GM12878 (cell line): ENCODE measurements around the gene DIS3L2. TPM values are rescaled to one million over a fixed set of nuclear protein-coding genes. Genes with fewer than 3 reads are reported as not detected.

Source experiments
- ATAC-seq: fragments of 200-7000 bp; cut with Tn5 transposase; 3 replicates; pipeline ENCODE4 v1.9.1; 2020; ENCODE audit warnings: mild to moderate bottlenecking, moderate library complexity
- BruUV-seq: library from RNA; stranded (reverse); fragments of 400-500 nt; replicated peaks from 2 replicates; lab custom pipeline; 2021; lab: Mats Ljungman, UMichigan
- CTCF ChIA-PET: fragments of 300-600 bp; sonication (Branson Sonifier 250); formaldehyde crosslinking; extraction: SDS; loops from one replicate; lab custom pipeline; 2021; ENCODE audit warnings: inconsistent platforms; lab: Yijun Ruan, JAX
- POLR2A ChIA-PET: fragments of 350-600 bp; formaldehyde crosslinking; extraction: SDS; loops from one replicate; lab custom pipeline; 2021; ENCODE audit warnings: inconsistent platforms; lab: Charles Lee
- RAD21 ChIA-PET: fragments of 300-600 bp; sonication (Branson Sonifier 250); formaldehyde crosslinking; loops from one replicate; lab custom pipeline; 2023; ENCODE audit warnings: antibody characterized with exemption; ENCODE audit not compliant: unreplicated experiment; lab: Charles Lee
- SMC1A ChIA-PET: fragments of 300-600 bp; sonication (Branson Sonifier 250); formaldehyde crosslinking; loops from one replicate; lab custom pipeline; 2023; ENCODE audit not compliant: unreplicated experiment, uncharacterized antibody; lab: Charles Lee
- DNase-seq: peaks from one replicate; pipeline ENCODE4 v3.0.0-alpha.2; 2011; ENCODE audit warnings: low read depth, low spot score
- FAIRE-seq: peaks from 3 replicates; lab custom pipeline; 2011; peaks lifted over from hg19 to GRCh38; lab: Jason Lieb, UNC
- H2AFZ ChIP-seq: 2 replicates; pipeline ENCODE4 v1.6.0; 2011; ENCODE audit warnings: low read depth, low read length, control low read depth; ENCODE audit not compliant: control insufficient read depth
- H3K27ac ChIP-seq: 2 replicates; pipeline ENCODE4 v1.5.1; 2011; ENCODE audit warnings: control low read depth; ENCODE audit not compliant: control insufficient read depth, insufficient read depth
- H3K27me3 ChIP-seq, 2 experiments: replicated peaks in 1 of 2; 2 replicates each; pipeline versions ENCODE4 v1.6.0 to v1.6.1; 2011; ENCODE audit warnings: low read length in 1 of 2; ENCODE audit not compliant: control insufficient read depth in 2 of 2, insufficient read depth in 2 of 2
- H3K36me3 ChIP-seq, 2 experiments: 2 replicates each; pipeline ENCODE4 v1.5.1; 2011; ENCODE audit warnings: low read length in 1 of 2; ENCODE audit not compliant: control insufficient read depth in 2 of 2, insufficient read depth in 2 of 2
- H3K4me1 ChIP-seq: 2 replicates; pipeline ENCODE4 v1.6.1; 2011; ENCODE audit warnings: mild to moderate bottlenecking, low read length, moderate library complexity, mixed read lengths; ENCODE audit not compliant: control insufficient read depth, insufficient read depth
- H3K4me2 ChIP-seq: 2 replicates; pipeline ENCODE4 v1.6.0; 2011; ENCODE audit warnings: control low read depth; ENCODE audit not compliant: control insufficient read depth, insufficient read depth
- H3K4me3 ChIP-seq: fragments of 200-600 bp; sonication (generic); 2 replicates; pipeline ENCODE4 v1.5.1; 2016
- H3K79me2 ChIP-seq: 2 replicates; pipeline ENCODE4 v1.6.0; 2011; ENCODE audit warnings: low read length; ENCODE audit not compliant: control insufficient read depth, insufficient read depth
- H3K9ac ChIP-seq: 2 replicates; pipeline ENCODE4 v1.8.0; 2011; ENCODE audit warnings: low read length, control low read depth, mixed read lengths; ENCODE audit not compliant: control insufficient read depth, insufficient read depth
- H3K9me3 ChIP-seq: replicated peaks from 3 replicates; pipeline ENCODE4 v1.5.1; 2011; ENCODE audit warnings: mild to moderate bottlenecking, low read length; ENCODE audit not compliant: control insufficient read depth, insufficient read depth
- H4K20me1 ChIP-seq: 2 replicates; pipeline ENCODE4 v1.6.0; 2011; ENCODE audit not compliant: control insufficient read depth, insufficient read depth
- BCL11A ChIP-seq: IDR thresholded peaks from 2 replicates; pipeline ENCODE4 v1.6.1; 2011; ENCODE audit warnings: low read depth, low read length
- BMI1 ChIP-seq: fragments of 450-650 bp; IDR thresholded peaks from 2 replicates; pipeline ENCODE4 v1.6.1; 2016; ENCODE audit warnings: mild to moderate bottlenecking, moderate library complexity, borderline replicate concordance
- FOXK2 ChIP-seq: fragments of 450-650 bp; IDR thresholded peaks from 2 replicates; pipeline ENCODE4 v1.6.1; 2017; ENCODE audit warnings: mild to moderate bottlenecking, moderate library complexity
- HDAC2 ChIP-seq: fragments of 200-600 bp; sonication (generic); IDR thresholded peaks from 2 replicates; pipeline ENCODE4 v1.6.1; 2017
- KAT2A ChIP-seq: conservative IDR thresholded peaks from 2 replicates; pipeline ENCODE4 v1.6.1; 2011; ENCODE audit warnings: low read depth, low read length; ENCODE audit not compliant: control insufficient read depth
- SMAD1 ChIP-seq: fragments of 450-650 bp; IDR thresholded peaks from 2 replicates; pipeline ENCODE4 v1.6.1; 2018; ENCODE audit warnings: mild to moderate bottlenecking, low read depth; ENCODE audit not compliant: partially characterized antibody
- SMAD5 ChIP-seq: IDR thresholded peaks from 2 replicates; pipeline ENCODE4 v1.6.1; 2016; ENCODE audit warnings: antibody characterized with exemption, low read depth
- SMC3 ChIP-seq: IDR thresholded peaks from 2 replicates; pipeline ENCODE4 v1.6.1; 2011; ENCODE audit warnings: low read length, improper control_type of control experiment, borderline replicate concordance
- SRF ChIP-seq, 2 experiments: IDR thresholded peaks; 2 replicates each; pipeline ENCODE4 v1.6.1; 2011; ENCODE audit warnings: low read depth in 2 of 2, low read length in 2 of 2, mild to moderate bottlenecking in 1 of 2, moderate library complexity in 1 of 2
- TARDBP ChIP-seq: IDR thresholded peaks from 2 replicates; pipeline ENCODE4 v1.6.1; 2016; ENCODE audit warnings: borderline replicate concordance
- TCF12 ChIP-seq: IDR thresholded peaks from 2 replicates; pipeline ENCODE4 v1.6.1; 2011; ENCODE audit warnings: low read depth, mild to moderate bottlenecking, low read length
- YY1 ChIP-seq: IDR thresholded peaks from 2 replicates; pipeline ENCODE4 v1.6.1; 2011; ENCODE audit warnings: low read depth, mild to moderate bottlenecking, low read length
- whole genome bisulfite sequencing: methylation state at CpG from one replicate; pipeline ENCODE4 v1.1.6; 2016; ENCODE audit warnings: low lambda C conversion rate; ENCODE audit not compliant: insufficient replicate concordance, insufficient coverage; ENCODE audit errors: missing lambda C conversion rate; 5-methylcytosine and 5-hydroxymethylcytosine counted together
- in situ Hi-C: fragments of 300-500 bp; cut with MboI; formaldehyde crosslinking; loops from 9 replicates; pipeline ENCODE4 v1.14.3; 2018; ENCODE audit warnings: mixed read lengths
- intact Hi-C: fragments of 100-400 bp; cut with micrococcal nuclease; formaldehyde crosslinking; loops from one replicate; pipeline ENCODE4 v1.14.2; 2022; ENCODE audit not compliant: unreplicated experiment
- polyA plus RNA-seq, 11 experiments: library from polyadenylated mRNA; depleted of rRNA in 4 of 11; unstranded in 6 of 11; stranded (reverse) in 5 of 11; fragments of >200 nt; fragmentation: Nextera tagmentation in 4 of 11; fragmentation: Illumina TruSeq in 1 of 11; extraction: Ambion mirVana in 4 of 11; extraction: Trizol in 1 of 11; gene quantifications; 1 replicate in 1 of 11; 2 replicates in 10 of 11; pipeline versions ENCODE4 v1.2.1 to v1.2.3, GENCODE V29; 2011 to 2016; ENCODE audit warnings: inconsistent platforms in 2 of 11, missing spikeins in 2 of 11, low read depth in 1 of 11
- total RNA-seq, 4 experiments: library from RNA; depleted of rRNA in 3 of 4; stranded (reverse); fragments of >200 nt in 3 of 4; fragmentation: Illumina TruSeq in 1 of 4; extraction: Trizol in 1 of 4; gene quantifications; 2 replicates each; pipeline versions ENCODE4 v1.2.1 to v1.2.3, GENCODE V29; 2013 to 2021
- TF ChIP-seq, protein P1 (sequence below): fragments of 150-350 bp; IDR thresholded peaks from 2 replicates; pipeline ENCODE4 v1.6.1; 2016; ENCODE audit warnings: low read depth, low read length
- TF ChIP-seq, protein P2 (sequence below): IDR thresholded peaks from 2 replicates; pipeline ENCODE4 v1.6.1; 2011; ENCODE audit warnings: borderline replicate concordance, low read depth, mild to moderate bottlenecking, moderate library complexity, low read length; ENCODE audit not compliant: insufficient read depth, poor library complexity, severe bottlenecking
- TF ChIP-seq, protein P3 (sequence below): fragments of 450-650 bp; IDR thresholded peaks from 2 replicates; pipeline ENCODE4 v1.6.1; 2017; ENCODE audit warnings: mild to moderate bottlenecking, low read depth, inconsistent platforms; ENCODE audit not compliant: poor library complexity, severe bottlenecking

The DIS3L2 gene
- total and polyA plus RNA-seq, 10 of the 15 experiments (the other 5 are each of a cell fraction or from before 2014, with no cell fraction given), result 3.5 to 27.1 (median 16.0) TPM

DNA sequence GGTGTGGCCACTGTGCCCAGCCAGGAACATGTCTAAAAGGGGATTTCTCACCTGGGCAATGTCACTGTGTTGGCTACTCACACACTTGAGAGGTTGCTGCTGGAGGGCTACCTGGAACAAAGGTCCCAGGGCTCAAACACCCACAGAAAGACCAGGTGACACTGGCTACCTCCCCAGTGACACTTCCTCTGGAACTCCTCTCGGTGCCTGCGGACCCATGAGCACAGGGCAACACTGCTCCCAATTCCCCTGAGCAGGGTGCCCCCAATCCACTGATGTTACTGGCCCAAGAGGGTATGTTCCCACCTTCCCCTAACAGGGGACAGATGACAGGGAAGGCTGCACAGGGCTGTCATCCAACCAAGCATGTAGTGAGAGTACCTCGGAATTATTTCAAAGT lies 41.1 kb upstream of the DIS3L2 start (continued):
- TF ChIP-seq, protein P1, sequence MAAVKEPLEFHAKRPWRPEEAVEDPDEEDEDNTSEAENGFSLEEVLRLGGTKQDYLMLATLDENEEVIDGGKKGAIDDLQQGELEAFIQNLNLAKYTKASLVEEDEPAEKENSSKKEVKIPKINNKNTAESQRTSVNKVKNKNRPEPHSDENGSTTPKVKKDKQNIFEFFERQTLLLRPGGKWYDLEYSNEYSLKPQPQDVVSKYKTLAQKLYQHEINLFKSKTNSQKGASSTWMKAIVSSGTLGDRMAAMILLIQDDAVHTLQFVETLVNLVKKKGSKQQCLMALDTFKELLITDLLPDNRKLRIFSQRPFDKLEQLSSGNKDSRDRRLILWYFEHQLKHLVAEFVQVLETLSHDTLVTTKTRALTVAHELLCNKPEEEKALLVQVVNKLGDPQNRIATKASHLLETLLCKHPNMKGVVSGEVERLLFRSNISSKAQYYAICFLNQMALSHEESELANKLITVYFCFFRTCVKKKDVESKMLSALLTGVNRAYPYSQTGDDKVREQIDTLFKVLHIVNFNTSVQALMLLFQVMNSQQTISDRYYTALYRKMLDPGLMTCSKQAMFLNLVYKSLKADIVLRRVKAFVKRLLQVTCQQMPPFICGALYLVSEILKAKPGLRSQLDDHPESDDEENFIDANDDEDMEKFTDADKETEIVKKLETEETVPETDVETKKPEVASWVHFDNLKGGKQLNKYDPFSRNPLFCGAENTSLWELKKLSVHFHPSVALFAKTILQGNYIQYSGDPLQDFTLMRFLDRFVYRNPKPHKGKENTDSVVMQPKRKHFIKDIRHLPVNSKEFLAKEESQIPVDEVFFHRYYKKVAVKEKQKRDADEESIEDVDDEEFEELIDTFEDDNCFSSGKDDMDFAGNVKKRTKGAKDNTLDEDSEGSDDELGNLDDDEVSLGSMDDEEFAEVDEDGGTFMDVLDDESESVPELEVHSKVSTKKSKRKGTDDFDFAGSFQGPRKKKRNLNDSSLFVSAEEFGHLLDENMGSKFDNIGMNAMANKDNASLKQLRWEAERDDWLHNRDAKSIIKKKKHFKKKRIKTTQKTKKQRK, result no peak

DNA sequence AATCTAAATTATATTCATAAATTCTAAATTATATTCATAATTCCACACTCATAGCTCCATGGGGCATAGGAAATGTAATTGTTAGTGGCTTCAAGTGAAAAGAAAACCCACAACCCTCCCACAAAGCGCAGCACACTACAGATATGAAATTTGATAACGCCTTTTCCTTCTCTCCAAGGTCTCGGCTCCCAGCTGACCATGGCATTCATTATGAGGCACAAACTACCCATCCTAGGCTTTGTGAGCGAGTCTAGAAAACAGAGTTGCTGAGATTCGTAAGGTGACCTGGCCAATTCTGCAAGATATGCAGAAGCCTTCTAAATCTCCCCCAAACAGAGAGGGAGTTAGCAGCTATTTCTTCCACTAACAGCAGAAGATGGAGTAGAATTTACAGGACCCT lies 40.7 kb upstream of the DIS3L2 start:
- H3K9ac ChIP-seq, result no peak overlapping the region
- 23% methylated on average over 5 of the region's 5 CpGs for WGBS
- H3K79me2 ChIP-seq, result no peaks in the 10 kb centered on the region
- no TSS peak for BruUV-seq
- in situ Hi-C loops (loop anchor here (5.0 kb wide), 1 partner anchor 222 kb away; no protein-coding TSS in a partner anchor), intact Hi-C loops (loop anchor here (10.0 kb wide), 1 partner anchor 374 kb away; no protein-coding TSS in a partner anchor)
- RAD21 ChIA-PET, result interaction anchor here (0.9 kb wide), 1 partner anchor 14 kb away, joined by 3 read pairs; no protein-coding TSS in a partner anchor
- H3K27me3 ChIP-seq, result peaks cover 3 to 9% of the 10 kb centered on the region in 2 experiments; a peak in 3 of 4 replicates
- no peaks in the 10 kb centered on the region for H3K36me3 ChIP-seq
- no peak overlapping the region for H3K27ac ChIP-seq
- no peak for ATAC-seq
- CTCF ChIA-PET, result interaction anchor here (0.6 to 4.6 kb wide), 3 partner anchors 20 to 356 kb away, joined by 3 to 21 read pairs (median 4); no protein-coding TSS in a partner anchor
- H2AFZ ChIP-seq, result no peak overlapping the region
- POLR2A ChIA-PET, result no interaction called here
- no peak for DNase-seq
- SMC1A ChIA-PET, result interaction anchor here (1.2 kb wide), 1 partner anchor 9 kb away, joined by 3 read pairs; no protein-coding TSS in a partner anchor
- H3K9me3 ChIP-seq, result no peaks in the 10 kb centered on the region
- H4K20me1 ChIP-seq, result no peaks in the 10 kb centered on the region
- H3K4me3 ChIP-seq, result no peak overlapping the region
- no peak overlapping the region for H3K4me2 ChIP-seq
- no peak for FAIRE-seq
- H3K4me1 ChIP-seq, result peaks cover 4% of the 10 kb centered on the region; the same call in 1 of the 2 replicates
- no peak for TF ChIP-seq TARDBP
- no peak for TF ChIP-seq SMC3
- TF ChIP-seq SRF (IDR thresholded peaks at IDR 0.05; ENCODE audit: low read depth in 2 of 2, low read length in 2 of 2), result no peak
- TF ChIP-seq KAT2A, result no peak
- no peak for TF ChIP-seq BCL11A
- no peak for TF ChIP-seq SMAD5
- no peak for TF ChIP-seq FOXK2
- TF ChIP-seq BMI1, result no peak
- no peak for TF ChIP-seq TCF12
- no peak for TF ChIP-seq SMAD1
- TF ChIP-seq HDAC2, result no peak
- TF ChIP-seq, protein P2, sequence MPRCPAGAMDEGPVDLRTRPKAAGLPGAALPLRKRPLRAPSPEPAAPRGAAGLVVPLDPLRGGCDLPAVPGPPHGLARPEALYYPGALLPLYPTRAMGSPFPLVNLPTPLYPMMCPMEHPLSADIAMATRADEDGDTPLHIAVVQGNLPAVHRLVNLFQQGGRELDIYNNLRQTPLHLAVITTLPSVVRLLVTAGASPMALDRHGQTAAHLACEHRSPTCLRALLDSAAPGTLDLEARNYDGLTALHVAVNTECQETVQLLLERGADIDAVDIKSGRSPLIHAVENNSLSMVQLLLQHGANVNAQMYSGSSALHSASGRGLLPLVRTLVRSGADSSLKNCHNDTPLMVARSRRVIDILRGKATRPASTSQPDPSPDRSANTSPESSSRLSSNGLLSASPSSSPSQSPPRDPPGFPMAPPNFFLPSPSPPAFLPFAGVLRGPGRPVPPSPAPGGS, result no peak
- TF ChIP-seq, protein P3, sequence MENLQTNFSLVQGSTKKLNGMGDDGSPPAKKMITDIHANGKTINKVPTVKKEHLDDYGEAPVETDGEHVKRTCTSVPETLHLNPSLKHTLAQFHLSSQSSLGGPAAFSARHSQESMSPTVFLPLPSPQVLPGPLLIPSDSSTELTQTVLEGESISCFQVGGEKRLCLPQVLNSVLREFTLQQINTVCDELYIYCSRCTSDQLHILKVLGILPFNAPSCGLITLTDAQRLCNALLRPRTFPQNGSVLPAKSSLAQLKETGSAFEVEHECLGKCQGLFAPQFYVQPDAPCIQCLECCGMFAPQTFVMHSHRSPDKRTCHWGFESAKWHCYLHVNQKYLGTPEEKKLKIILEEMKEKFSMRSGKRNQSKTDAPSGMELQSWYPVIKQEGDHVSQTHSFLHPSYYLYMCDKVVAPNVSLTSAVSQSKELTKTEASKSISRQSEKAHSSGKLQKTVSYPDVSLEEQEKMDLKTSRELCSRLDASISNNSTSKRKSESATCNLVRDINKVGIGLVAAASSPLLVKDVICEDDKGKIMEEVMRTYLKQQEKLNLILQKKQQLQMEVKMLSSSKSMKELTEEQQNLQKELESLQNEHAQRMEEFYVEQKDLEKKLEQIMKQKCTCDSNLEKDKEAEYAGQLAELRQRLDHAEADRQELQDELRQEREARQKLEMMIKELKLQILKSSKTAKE, result no peak
- no peak for TF ChIP-seq YY1
